Parathyroid adenoma (tissue), 2 donors: ENCODE data around the gene PLXDC1.

ENCODE experiments used
- H2AFZ ChIP-seq: fragments of 300-600 bp; sonication (generic); one replicate; pipeline ENCODE4 v1.7.0; 2017; ENCODE audit warnings: antibody characterized with exemption, mild to moderate bottlenecking
- H3K27ac ChIP-seq: fragments of 300-600 bp; sonication (generic); one replicate; pipeline ENCODE4 v1.7.0; 2017
- H3K27me3 ChIP-seq: fragments of 300-600 bp; sonication (generic); one replicate; pipeline ENCODE4 v1.7.0; 2017; ENCODE audit warnings: low read length; ENCODE audit not compliant: control insufficient read depth, insufficient read depth
- H3K36me3 ChIP-seq: fragments of 300-600 bp; sonication (generic); one replicate; pipeline ENCODE4 v1.7.0; 2017; ENCODE audit warnings: low read length; ENCODE audit not compliant: control insufficient read depth, insufficient read depth
- H3K4me1 ChIP-seq: fragments of 300-600 bp; sonication (generic); one replicate; pipeline ENCODE4 v1.7.0; 2017; ENCODE audit warnings: control low read depth
- H3K4me2 ChIP-seq: fragments of 300-600 bp; sonication (generic); one replicate; pipeline ENCODE4 v1.7.0; 2017; ENCODE audit warnings: low read length
- H3K4me3 ChIP-seq: fragments of 300-600 bp; sonication (generic); one replicate; pipeline ENCODE4 v1.7.0; 2017; ENCODE audit warnings: low read depth, low read length
- H3K79me2 ChIP-seq: fragments of 300-600 bp; sonication (generic); one replicate; pipeline ENCODE4 v1.7.0; 2017; ENCODE audit warnings: control low read depth
- H3K9ac ChIP-seq: fragments of 300-600 bp; sonication (generic); one replicate; pipeline ENCODE4 v1.7.0; 2017; ENCODE audit warnings: mild to moderate bottlenecking
- H3K9me3 ChIP-seq: fragments of 300-600 bp; sonication (generic); one replicate; pipeline ENCODE4 v1.7.0; 2017; ENCODE audit warnings: low read length; ENCODE audit not compliant: control insufficient read depth
- TF ChIP-seq, protein P1 (sequence below): fragments of 300-600 bp; sonication (generic); IDR thresholded peaks from one replicate; pipeline ENCODE4 v1.7.0; 2017; ENCODE audit warnings: antibody characterized with exemption, mild to moderate bottlenecking
- donor health status: primary hyperparathyroidism.

PLXDC1 gene

GRCh38 chr17:39153599-39154051, 2.2 kb upstream of the PLXDC1 start:
- no peak overlapping the region for H3K9ac ChIP-seq
- peak overlapping the region; percentile 93 for H3K4me3 ChIP-seq
- H3K4me1 ChIP-seq = peaks cover 8% of the 10 kb centered on the region
- H3K36me3 ChIP-seq = no peaks in the 10 kb centered on the region
- no peaks in the 10 kb centered on the region for H3K9me3 ChIP-seq
- peaks cover 2% of the 10 kb centered on the region for H3K79me2 ChIP-seq
- no peaks in the 10 kb centered on the region for H3K27me3 ChIP-seq
- peak overlapping the region; percentile 95 for H3K4me2 ChIP-seq
- TF ChIP-seq, protein P1, sequence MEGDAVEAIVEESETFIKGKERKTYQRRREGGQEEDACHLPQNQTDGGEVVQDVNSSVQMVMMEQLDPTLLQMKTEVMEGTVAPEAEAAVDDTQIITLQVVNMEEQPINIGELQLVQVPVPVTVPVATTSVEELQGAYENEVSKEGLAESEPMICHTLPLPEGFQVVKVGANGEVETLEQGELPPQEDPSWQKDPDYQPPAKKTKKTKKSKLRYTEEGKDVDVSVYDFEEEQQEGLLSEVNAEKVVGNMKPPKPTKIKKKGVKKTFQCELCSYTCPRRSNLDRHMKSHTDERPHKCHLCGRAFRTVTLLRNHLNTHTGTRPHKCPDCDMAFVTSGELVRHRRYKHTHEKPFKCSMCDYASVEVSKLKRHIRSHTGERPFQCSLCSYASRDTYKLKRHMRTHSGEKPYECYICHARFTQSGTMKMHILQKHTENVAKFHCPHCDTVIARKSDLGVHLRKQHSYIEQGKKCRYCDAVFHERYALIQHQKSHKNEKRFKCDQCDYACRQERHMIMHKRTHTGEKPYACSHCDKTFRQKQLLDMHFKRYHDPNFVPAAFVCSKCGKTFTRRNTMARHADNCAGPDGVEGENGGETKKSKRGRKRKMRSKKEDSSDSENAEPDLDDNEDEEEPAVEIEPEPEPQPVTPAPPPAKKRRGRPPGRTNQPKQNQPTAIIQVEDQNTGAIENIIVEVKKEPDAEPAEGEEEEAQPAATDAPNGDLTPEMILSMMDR = peak; percentile 33
- peak overlapping the region; percentile 85 for H2AFZ ChIP-seq
- peak overlapping the region; percentile 88 for H3K27ac ChIP-seq

GRCh38 chr17:39151943-39152818, 744 bp upstream of the PLXDC1 start:
- Histone ChIP-seq H3K27ac (peak overlapping the region; percentile 88), H3K4me1 (peaks cover 8% of the 10 kb centered on the region), H3K27me3 (no peaks in the 10 kb centered on the region), H3K4me2 (peak overlapping the region; percentile 95), H3K9me3 (no peaks in the 10 kb centered on the region), H3K4me3 (peak overlapping the region; percentile 93), H3K9ac (peak overlapping the region; percentile 5), H2AFZ (peak overlapping the region; percentile 85), H3K36me3 (no peaks in the 10 kb centered on the region), H3K79me2 (peaks cover 2% of the 10 kb centered on the region)
- TF ChIP-seq, protein P1 = no peak

- Histone ChIP-seq H3K9ac (no peak overlapping the region), H2AFZ (peak overlapping the region; percentile 80), H3K27ac (no peak overlapping the region), H3K9me3 (no peaks in the 10 kb centered on the region), H3K4me3 (peak overlapping the region; percentile 50), H3K4me1 (peaks cover 8% of the 10 kb centered on the region), H3K79me2 (peaks cover 2% of the 10 kb centered on the region), H3K27me3 (no peaks in the 10 kb centered on the region), H3K4me2 (peak overlapping the region; percentile 75), H3K36me3 (no peaks in the 10 kb centered on the region)
- TF ChIP-seq, protein P1 = no peak
Measured at GRCh38 chr17:39150795-39151149, 665 bp downstream of the PLXDC1 start.

DNA sequence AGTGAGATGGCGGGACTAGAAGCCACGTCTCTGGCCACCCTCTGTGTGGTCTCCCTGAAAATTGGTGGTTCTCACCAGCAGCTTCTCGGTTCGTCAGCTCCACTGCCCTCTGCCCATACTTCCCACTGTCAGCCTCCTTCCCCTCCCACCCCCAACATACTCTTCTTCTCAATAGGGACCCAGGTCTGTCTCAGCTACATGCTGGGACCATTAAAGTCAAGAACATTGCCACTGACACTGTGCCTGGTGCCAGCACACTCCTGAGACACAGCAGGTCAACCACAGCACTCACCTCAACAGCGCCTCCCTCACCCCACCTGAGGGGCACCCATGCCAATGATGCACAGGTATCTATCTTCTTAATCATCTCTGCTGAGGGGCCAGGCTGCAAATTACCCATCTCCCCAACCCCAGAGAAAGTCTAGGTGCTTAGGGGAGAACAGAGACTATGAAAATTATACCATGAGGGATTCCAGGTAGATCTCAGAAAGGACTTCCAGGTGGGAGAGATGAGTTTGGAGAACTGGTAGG, 1.3 kb downstream of the PLXDC1 start:
- H2AFZ ChIP-seq = no peak overlapping the region
- H3K4me1 ChIP-seq = peaks cover 8% of the 10 kb centered on the region
- H3K4me3 ChIP-seq = no peak overlapping the region
- no peaks in the 10 kb centered on the region for H3K9me3 ChIP-seq
- H3K27me3 ChIP-seq = no peaks in the 10 kb centered on the region
- H3K36me3 ChIP-seq = no peaks in the 10 kb centered on the region
- H3K4me2 ChIP-seq = no peak overlapping the region
- no peak overlapping the region for H3K27ac ChIP-seq
- TF ChIP-seq, protein P1 = no peak
- peaks cover 2% of the 10 kb centered on the region for H3K79me2 ChIP-seq
- H3K9ac ChIP-seq = no peak overlapping the region
